ENCODE data around the gene RNF115.

Gene RNF115

DNA sequence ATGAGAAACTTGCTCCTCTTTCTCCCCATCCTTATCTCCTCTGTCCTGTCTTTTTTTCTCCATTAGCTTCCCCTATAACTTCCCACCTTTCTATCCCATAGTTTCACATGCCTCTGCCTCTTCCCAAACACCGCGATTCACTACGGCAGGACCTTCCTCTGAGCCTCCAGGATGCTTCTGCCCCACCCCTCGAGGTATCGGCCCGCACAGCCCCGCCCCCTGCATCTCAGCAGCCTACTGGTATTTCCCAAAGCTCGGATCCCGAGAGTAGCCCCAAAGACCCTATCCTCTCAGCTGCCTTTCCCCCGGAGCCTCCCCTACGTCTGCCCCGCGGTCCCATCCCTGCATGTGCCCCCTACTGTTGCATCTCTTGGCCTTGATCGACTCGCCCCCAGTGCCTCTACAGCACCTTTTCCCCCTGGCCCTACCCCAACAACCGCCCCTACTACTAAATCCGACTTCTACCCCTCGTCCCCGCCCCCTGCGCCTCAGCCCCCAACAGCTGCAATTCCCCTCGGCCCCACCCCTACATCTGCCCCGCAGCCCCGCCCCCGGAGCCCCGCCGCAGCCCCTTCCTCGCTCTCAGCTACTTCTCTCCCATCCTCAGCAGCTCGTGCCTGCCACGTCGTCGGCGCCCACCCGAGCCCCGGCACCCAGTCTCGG lies 34.5 kb upstream of the RNF115 start:
- TF ChIP-seq EZH2 (IDR thresholded peaks at IDR 0.05; ENCODE audit: borderline replicate concordance, low read depth, low read length, severe bottlenecking), result no peak
- TF ChIP-seq, protein P1, sequence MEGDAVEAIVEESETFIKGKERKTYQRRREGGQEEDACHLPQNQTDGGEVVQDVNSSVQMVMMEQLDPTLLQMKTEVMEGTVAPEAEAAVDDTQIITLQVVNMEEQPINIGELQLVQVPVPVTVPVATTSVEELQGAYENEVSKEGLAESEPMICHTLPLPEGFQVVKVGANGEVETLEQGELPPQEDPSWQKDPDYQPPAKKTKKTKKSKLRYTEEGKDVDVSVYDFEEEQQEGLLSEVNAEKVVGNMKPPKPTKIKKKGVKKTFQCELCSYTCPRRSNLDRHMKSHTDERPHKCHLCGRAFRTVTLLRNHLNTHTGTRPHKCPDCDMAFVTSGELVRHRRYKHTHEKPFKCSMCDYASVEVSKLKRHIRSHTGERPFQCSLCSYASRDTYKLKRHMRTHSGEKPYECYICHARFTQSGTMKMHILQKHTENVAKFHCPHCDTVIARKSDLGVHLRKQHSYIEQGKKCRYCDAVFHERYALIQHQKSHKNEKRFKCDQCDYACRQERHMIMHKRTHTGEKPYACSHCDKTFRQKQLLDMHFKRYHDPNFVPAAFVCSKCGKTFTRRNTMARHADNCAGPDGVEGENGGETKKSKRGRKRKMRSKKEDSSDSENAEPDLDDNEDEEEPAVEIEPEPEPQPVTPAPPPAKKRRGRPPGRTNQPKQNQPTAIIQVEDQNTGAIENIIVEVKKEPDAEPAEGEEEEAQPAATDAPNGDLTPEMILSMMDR (IDR thresholded peaks at IDR 0.05; ENCODE audit: borderline replicate concordance, extremely low read depth, low read length, poor library complexity, severe bottlenecking), result no peak
- peak overlapping the region; percentile 31 to 70; a peak in 3 of 4 replicates for H3K4me3 ChIP-seq (ENCODE audit: low read depth in 1 of 2, low read length in 2 of 2)
- peaks cover 2% of the 10 kb centered on the region for H3K27me3 ChIP-seq (ENCODE audit: insufficient read depth, low read length, poor library complexity)
- H4K20me1 ChIP-seq (ENCODE audit: insufficient read depth, low read length), result no peaks in the 10 kb centered on the region; the same call in 1 of the 2 replicates
- H3K4me2 ChIP-seq (ENCODE audit: insufficient read depth, low read length), result peak overlapping the region; percentile 79
- ATAC-seq (ENCODE audit: insufficient read depth, low read depth) (peak; percentile 65), DNase-seq (peak; percentile 86)
- H3K9me3 ChIP-seq (ENCODE audit: insufficient read depth, low read length, severe bottlenecking), result no peaks in the 10 kb centered on the region
- H3K36me3 ChIP-seq (ENCODE audit: insufficient read depth, low read length), result peaks cover 32% of the 10 kb centered on the region
- H3K27ac ChIP-seq (ENCODE audit: low read length), result peak overlapping the region; percentile 70
- peaks cover 18% of the 10 kb centered on the region for H3K4me1 ChIP-seq (ENCODE audit: insufficient read depth, low read length)
- peaks cover 7% of the 10 kb centered on the region for H3K79me2 ChIP-seq (ENCODE audit: insufficient read depth, low read length)
- peak overlapping the region; percentile 84 for H2AFZ ChIP-seq (ENCODE audit: low read depth, low read length)
- peak overlapping the region; percentile 62 for H3K9ac ChIP-seq (ENCODE audit: low read depth, low read length)

DNA sequence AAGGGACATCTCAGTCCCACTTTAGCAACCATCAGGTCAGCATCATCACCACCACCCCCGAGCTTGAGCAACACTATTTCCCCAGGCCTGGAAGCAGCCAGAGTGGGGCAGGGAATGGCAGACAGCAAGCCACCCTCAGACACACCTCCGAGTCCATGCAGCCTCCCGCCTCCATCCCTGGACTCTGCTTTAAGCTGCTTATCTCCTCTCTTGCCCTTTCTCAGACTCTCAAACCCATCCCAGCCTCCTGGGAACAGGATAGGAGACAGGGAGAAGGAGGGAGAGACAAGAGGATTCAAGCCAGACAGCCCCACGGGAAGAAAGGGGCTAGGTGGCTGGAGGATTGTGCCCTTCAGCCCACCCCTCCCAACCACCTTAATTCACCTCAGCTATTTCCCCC lies 33.3 kb upstream of the RNF115 start:
- peaks cover 18% of the 10 kb centered on the region for H3K4me1 ChIP-seq (ENCODE audit: insufficient read depth, low read length)
- ATAC-seq (ENCODE audit: insufficient read depth, low read depth) (no peak), DNase-seq (no peak)
- TF ChIP-seq, protein P1 (IDR thresholded peaks at IDR 0.05; ENCODE audit: borderline replicate concordance, extremely low read depth, low read length, poor library complexity, severe bottlenecking), result no peak
- TF ChIP-seq EZH2 (IDR thresholded peaks at IDR 0.05; ENCODE audit: borderline replicate concordance, low read depth, low read length, severe bottlenecking), result no peak
- H3K4me2 ChIP-seq (ENCODE audit: insufficient read depth, low read length), result peak overlapping the region; percentile 79; the same call in 1 of the 2 replicates
- H3K27ac ChIP-seq (ENCODE audit: low read length), result no peak overlapping the region
- H4K20me1 ChIP-seq (ENCODE audit: insufficient read depth, low read length), result no peaks in the 10 kb centered on the region; the same call in 1 of the 2 replicates
- H3K79me2 ChIP-seq (ENCODE audit: insufficient read depth, low read length), result peaks cover 7% of the 10 kb centered on the region
- no peak overlapping the region for H3K4me3 ChIP-seq (ENCODE audit: low read depth in 1 of 2, low read length in 2 of 2)
- H3K27me3 ChIP-seq (ENCODE audit: insufficient read depth, low read length, poor library complexity), result no peaks in the 10 kb centered on the region
- H3K9me3 ChIP-seq (ENCODE audit: insufficient read depth, low read length, severe bottlenecking), result no peaks in the 10 kb centered on the region
- H3K36me3 ChIP-seq (ENCODE audit: insufficient read depth, low read length), result peaks cover 38% of the 10 kb centered on the region
- H3K9ac ChIP-seq (ENCODE audit: low read depth, low read length), result no peak overlapping the region
- H2AFZ ChIP-seq (ENCODE audit: low read depth, low read length), result no peak overlapping the region

DNA sequence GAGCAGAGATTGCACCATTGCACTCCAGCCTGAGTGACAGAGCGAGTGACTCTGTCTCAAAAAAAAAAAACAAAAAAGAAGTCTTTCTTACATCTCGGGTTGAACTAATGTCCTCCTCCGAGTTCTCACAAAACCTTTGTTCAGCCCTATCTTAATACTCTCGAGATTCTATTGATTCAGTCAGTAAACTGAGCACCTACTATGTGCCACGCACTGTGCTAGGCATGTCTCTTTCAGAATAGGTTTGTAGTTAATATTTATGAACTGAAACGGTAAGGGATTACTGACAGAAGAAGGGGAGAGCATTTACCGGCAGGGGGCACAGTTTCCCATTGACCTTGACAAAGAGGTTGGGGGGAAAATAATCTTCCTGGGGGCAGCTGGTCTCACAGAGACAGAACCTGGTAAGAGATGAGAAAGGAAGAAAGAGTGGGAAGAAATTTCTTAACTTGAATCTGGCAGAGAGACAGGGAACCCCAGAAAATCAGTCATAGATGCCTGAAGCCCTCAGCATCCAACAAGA lies 31.6 kb upstream of the RNF115 start:
- H3K4me3 ChIP-seq (ENCODE audit: low read depth in 1 of 2, low read length in 2 of 2), result no peak overlapping the region
- no peak for TF ChIP-seq EZH2 (IDR thresholded peaks at IDR 0.05; ENCODE audit: borderline replicate concordance, low read depth, low read length, severe bottlenecking)
- TF ChIP-seq, protein P1 (IDR thresholded peaks at IDR 0.05; ENCODE audit: borderline replicate concordance, extremely low read depth, low read length, poor library complexity, severe bottlenecking), result no peak
- H3K36me3 ChIP-seq (ENCODE audit: insufficient read depth, low read length), result peaks cover 51% of the 10 kb centered on the region
- peaks cover 7% of the 10 kb centered on the region for H3K79me2 ChIP-seq (ENCODE audit: insufficient read depth, low read length)
- H3K4me2 ChIP-seq (ENCODE audit: insufficient read depth, low read length), result no peak overlapping the region
- no peaks in the 10 kb centered on the region for H3K9me3 ChIP-seq (ENCODE audit: insufficient read depth, low read length, severe bottlenecking)
- H3K27me3 ChIP-seq (ENCODE audit: insufficient read depth, low read length, poor library complexity), result no peaks in the 10 kb centered on the region
- H3K27ac ChIP-seq (ENCODE audit: low read length), result no peak overlapping the region
- ATAC-seq (ENCODE audit: insufficient read depth, low read depth) (no peak), DNase-seq (no peak)
- no peak overlapping the region for H3K9ac ChIP-seq (ENCODE audit: low read depth, low read length)
- no peaks in the 10 kb centered on the region; the same call in 1 of the 2 replicates for H4K20me1 ChIP-seq (ENCODE audit: insufficient read depth, low read length)
- H3K4me1 ChIP-seq (ENCODE audit: insufficient read depth, low read length), result peaks cover 18% of the 10 kb centered on the region
- no peak overlapping the region for H2AFZ ChIP-seq (ENCODE audit: low read depth, low read length)

Measured in DND-41 (cell line).